CD4-positive, alpha-beta memory T cell (primary cell): ENCODE measurements around the gene DYNLL1. TPM values are rescaled to one million over a fixed set of nuclear protein-coding genes. Genes with fewer than 3 reads are reported as not detected.
"Not testable (repeated sequence)": the region's sequence is repeated elsewhere in the genome, so short reads cannot be mapped to it uniquely, and the experiment has no call there.

Experiments
- CTCF ChIA-PET: fragments of 350-600 bp; sonication (Branson Sonifier 250); formaldehyde crosslinking; loops from one replicate; lab custom pipeline; 2021; ENCODE audit warnings: inconsistent platforms; ENCODE audit not compliant: partially characterized antibody; lab: Charles Lee
- POLR2A ChIA-PET: fragments of 350-600 bp; sonication (Branson Sonifier 250); formaldehyde crosslinking; loops from one replicate; lab custom pipeline; 2021; ENCODE audit not compliant: partially characterized antibody; lab: Charles Lee
- DNase-seq, 5 donors: peaks; one replicate each; pipeline versions ENCODE4 v3.0.0 to v3.0.0-alpha.2; 2020 to 2022; ENCODE audit warnings: mixed read lengths in 1 of 5
- H3K27ac ChIP-seq: one replicate; pipeline ENCODE4 v1.7.0; 2013; ENCODE audit warnings: low read depth, low read length
- H3K27me3 ChIP-seq: 2 replicates; pipeline ENCODE4 v1.7.0; 2013; ENCODE audit warnings: mild to moderate bottlenecking, low read length, moderate library complexity; ENCODE audit not compliant: insufficient read depth
- H3K36me3 ChIP-seq: 2 replicates; pipeline ENCODE4 v1.7.0; 2013; ENCODE audit warnings: mild to moderate bottlenecking, low read length, moderate library complexity; ENCODE audit not compliant: insufficient read depth
- H3K4me1 ChIP-seq: 2 replicates; pipeline ENCODE4 v1.7.0; 2013; ENCODE audit warnings: mild to moderate bottlenecking, low read length, moderate library complexity; ENCODE audit not compliant: insufficient read depth
- H3K4me3 ChIP-seq, 2 donors: one replicate each; pipeline ENCODE4 v1.7.0; 2013; ENCODE audit warnings: low read length in 2 of 2, mild to moderate bottlenecking in 1 of 2
- H3K9me3 ChIP-seq, 2 donors: one replicate each; pipeline ENCODE4 v1.7.0; 2013; ENCODE audit warnings: low read length in 2 of 2, control low read depth in 1 of 2; ENCODE audit not compliant: control insufficient read depth in 1 of 2
- H3K27ac Mint-ChIP-seq, 7 donors: one replicate each; pipeline ENCODE4 v1.8.0; 2020 to 2021; ENCODE audit warnings: mixed read lengths in 7 of 7, mild to moderate bottlenecking in 6 of 7, inconsistent platforms in 3 of 7, moderate library complexity in 3 of 7
- H3K27me3 Mint-ChIP-seq, 2 donors: one replicate each; pipeline ENCODE4 v1.8.0; 2020 to 2021; ENCODE audit warnings: mixed read lengths in 2 of 2
- H3K36me3 Mint-ChIP-seq, 2 donors: one replicate each; pipeline ENCODE4 v1.8.0; 2020 to 2021; ENCODE audit warnings: mixed read lengths in 2 of 2, inconsistent platforms in 1 of 2, mild to moderate bottlenecking in 1 of 2
- H3K4me1 Mint-ChIP-seq, 4 donors: one replicate each; pipeline ENCODE4 v1.8.0; 2020 to 2021; ENCODE audit warnings: mixed read lengths in 4 of 4, mild to moderate bottlenecking in 1 of 4
- H3K4me3 Mint-ChIP-seq, 8 donors: one replicate each; pipeline ENCODE4 v1.8.0; 2020 to 2021; ENCODE audit warnings: mixed read lengths in 8 of 8, mild to moderate bottlenecking in 7 of 8, moderate library complexity in 6 of 8, inconsistent platforms in 3 of 8
- H3K9me3 Mint-ChIP-seq, 8 donors: one replicate each; pipeline ENCODE4 v1.8.0; 2020 to 2021; ENCODE audit warnings: mixed read lengths in 8 of 8, mild to moderate bottlenecking in 5 of 8, inconsistent platforms in 3 of 8, moderate library complexity in 1 of 8
- intact Hi-C: fragments of 100-400 bp; cut with micrococcal nuclease; formaldehyde crosslinking; loops from one replicate; pipeline ENCODE4 v1.15.1; 2023
- polyA plus RNA-seq, 2 donors: library from polyadenylated mRNA; unstranded; fragments of 300-500 nt; fragmentation: Illumina TruSeq; gene quantifications; one replicate each; pipeline ENCODE4 v1.2.3, GENCODE V29; 2021
- total RNA-seq, 2 experiments: library from RNA; stranded (reverse); gene quantifications; one replicate each; pipeline ENCODE4 v1.2.3, GENCODE V29; 2021

The DYNLL1 gene
- total and polyA plus RNA-seq, 4 experiments from 2014 or later = 97.5 to 351 (median 228) TPM

DNA sequence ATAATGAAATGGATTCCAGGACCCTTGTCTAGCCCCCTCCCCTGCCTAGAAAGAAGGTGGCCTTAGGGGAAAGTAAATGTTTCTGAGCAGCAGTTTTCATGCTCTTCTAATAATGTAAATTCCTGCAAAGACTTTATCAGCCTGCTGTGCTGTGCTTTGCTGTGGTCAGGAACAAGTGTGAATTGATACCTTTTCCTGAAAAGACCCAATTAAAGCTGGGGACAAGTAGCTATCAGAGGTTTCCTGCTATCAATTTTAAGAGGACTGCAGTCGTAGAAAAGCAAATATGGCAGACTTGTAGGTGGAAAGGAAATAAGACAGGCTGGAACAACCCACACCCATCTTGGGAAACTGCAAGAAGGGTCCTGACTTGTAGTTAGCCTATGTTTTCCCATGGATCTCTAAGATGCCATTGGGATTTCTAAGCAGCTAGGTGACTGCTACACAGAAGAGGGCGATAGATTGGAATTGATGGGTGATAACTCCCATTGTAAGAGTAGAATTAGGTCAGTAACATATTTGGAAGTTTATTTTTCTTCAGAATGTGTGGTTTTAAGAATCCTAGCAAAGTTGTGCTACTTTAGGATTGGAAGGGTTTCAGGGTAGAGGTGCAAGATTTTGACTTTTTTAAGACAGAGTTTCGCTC, 3.1 kb downstream of the DYNLL1 start:
- Mint-ChIP-seq H3K9me3 (no peaks in the 10 kb centered on the region), H3K4me3 (peak overlapping the region in 1 of 8 donors; percentile 91), H3K4me1 (peaks cover 23 to 52% (median 37%) of the 10 kb centered on the region in 4 donors), H3K27me3 (no peaks in the 10 kb centered on the region), H3K27ac (peak overlapping the region; percentile 28 to 91 (median 56)), H3K36me3 (peaks cover 17 to 33% of the 10 kb centered on the region in 2 donors)
- DNase-seq = no peak
- Histone ChIP-seq H3K27ac (peak overlapping the region; percentile 8), H3K27me3 (no peaks in the 10 kb centered on the region), H3K9me3 (no peaks in the 10 kb centered on the region), H3K4me1 (peaks cover 19% of the 10 kb centered on the region), H3K36me3 (peaks cover 9% of the 10 kb centered on the region), H3K4me3 (no peak overlapping the region)
- POLR2A ChIA-PET = interaction anchor here (1.2 to 1.7 kb wide), 2 partner anchors 30 to 82 kb away, joined by 3 to 4 read pairs; partner anchors contain the start of genes COQ5 and POP5
- intact Hi-C loops = no loop called here
- CTCF ChIA-PET = interaction anchor here (1.2 to 2.5 kb wide), 2 partner anchors 31 to 58 kb away, joined by 4 to 9 read pairs; no protein-coding TSS in a partner anchor

DNA sequence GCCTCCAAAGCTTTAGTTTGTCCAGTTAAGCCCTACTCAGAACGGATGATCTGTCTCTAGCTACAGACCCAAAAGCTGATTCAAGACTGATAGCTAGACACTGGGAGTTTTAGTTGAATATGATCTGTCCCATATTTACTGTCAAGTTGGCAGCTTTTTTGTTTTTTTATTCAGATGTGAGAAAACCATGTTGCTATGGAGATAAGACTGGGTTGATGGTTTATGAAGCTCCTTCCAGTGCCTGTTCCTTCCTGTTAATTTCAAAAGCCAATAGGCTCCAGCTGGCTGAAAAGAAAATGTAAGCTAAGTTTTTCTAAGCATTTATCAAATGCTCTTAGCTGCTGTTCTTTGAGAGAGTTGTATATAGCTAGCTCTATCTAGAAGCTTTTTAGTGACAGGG, 4.7 kb downstream of the DYNLL1 start:
- Histone ChIP-seq H3K27me3 (no peaks in the 10 kb centered on the region), H3K9me3 (no peaks in the 10 kb centered on the region), H3K36me3 (peaks cover 9% of the 10 kb centered on the region), H3K27ac (no peak overlapping the region), H3K4me1 (peaks cover 14% of the 10 kb centered on the region), H3K4me3 (no peak overlapping the region)
- Mint-ChIP-seq H3K27ac (peak overlapping the region; percentile 42 to 79 (median 64)), H3K27me3 (no peaks in the 10 kb centered on the region), H3K9me3 (no peaks in the 10 kb centered on the region), H3K4me3 (no peak overlapping the region), H3K4me1 (peaks cover 19 to 41% (median 29%) of the 10 kb centered on the region in 4 donors), H3K36me3 (peaks cover 19 to 38% of the 10 kb centered on the region in 2 donors)
- CTCF ChIA-PET = interaction anchor here (0.8 to 2.5 kb wide), 3 partner anchors 30 to 34 kb away, joined by 3 to 9 read pairs (median 5); no protein-coding TSS in a partner anchor
- POLR2A ChIA-PET = interaction anchor here (0.6 to 1.1 kb wide), 4 partner anchors 9 to 190 kb away, joined by 3 to 4 read pairs (median 4); no protein-coding TSS in a partner anchor
- DNase-seq = peak in 1 of 5 donors; percentile 20
- intact Hi-C loops = no loop called here

DNA sequence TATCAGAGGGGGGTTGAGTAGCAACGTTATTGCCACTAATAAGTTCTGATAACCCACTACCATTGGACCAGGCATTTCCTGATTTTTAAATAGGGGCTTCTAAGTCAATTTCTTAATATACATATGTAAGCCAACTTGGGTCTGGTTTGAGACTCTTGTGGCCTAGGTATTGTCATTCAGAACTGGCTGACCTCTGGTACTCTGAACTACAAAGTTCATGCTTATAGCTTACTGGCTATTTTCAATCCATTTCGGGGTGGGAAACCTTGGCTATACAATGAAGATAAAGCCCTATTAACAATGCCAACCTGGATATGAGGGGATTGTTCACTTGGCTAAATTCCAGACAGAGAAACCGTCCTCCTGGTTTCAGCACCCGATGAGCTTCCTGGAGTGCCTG, 8.7 kb downstream of the DYNLL1 start:
- intact Hi-C loops = no loop called here
- ChIA-PET CTCF (interaction anchor here (0.5 to 2.1 kb wide), 3 partner anchors 8 to 483 kb away, joined by 3 to 5 read pairs (median 3); partner anchors contain the start of genes COQ5 and DYNLL1), POLR2A (interaction anchor here (0.5 to 1.0 kb wide), 2 partner anchors 33 to 36 kb away, joined by 3 to 4 read pairs; no protein-coding TSS in a partner anchor)
- Mint-ChIP-seq H3K27me3 (no peaks in the 10 kb centered on the region), H3K9me3 (no peaks in the 10 kb centered on the region), H3K4me1 (peaks cover 6 to 10% (median 6%) of the 10 kb centered on the region in 4 donors), H3K27ac (no peak overlapping the region), H3K36me3 (peaks cover 25 to 27% of the 10 kb centered on the region in 2 donors), H3K4me3 (no peak overlapping the region)
- DNase-seq = no peak
- H3K4me3 ChIP-seq = no peak overlapping the region
- no peaks in the 10 kb centered on the region for H3K27me3 ChIP-seq
- H3K27ac ChIP-seq = no peak overlapping the region
- H3K9me3 ChIP-seq = no peaks in the 10 kb centered on the region
- H3K4me1 ChIP-seq = no peaks in the 10 kb centered on the region
- H3K36me3 ChIP-seq = peaks cover 16% of the 10 kb centered on the region

DNA sequence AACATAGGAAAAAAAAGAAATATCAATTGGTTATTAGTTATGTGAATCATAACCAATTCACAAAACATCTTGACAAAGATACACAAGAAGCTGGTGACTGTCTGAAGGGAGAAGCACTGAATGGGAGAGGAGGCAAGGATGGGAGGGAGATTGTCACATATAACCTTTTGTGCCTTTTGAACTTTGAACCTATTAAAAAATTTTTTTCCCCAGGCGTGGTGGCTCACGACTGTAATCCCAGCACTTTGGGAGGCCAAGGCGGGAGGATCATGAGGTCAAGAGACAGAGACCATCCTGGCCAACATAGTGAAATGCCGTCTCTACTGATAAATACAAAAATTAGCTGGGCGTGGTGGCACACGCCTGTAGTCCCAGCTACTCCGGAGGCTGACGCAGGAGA, 12.6 kb downstream of the DYNLL1 start:
- Mint-ChIP-seq H3K27ac (peak overlapping the region in 1 of 7 donors; percentile 8), H3K9me3 (no peaks in the 10 kb centered on the region), H3K4me1 (no peaks in the 10 kb centered on the region), H3K4me3 (no peak overlapping the region), H3K27me3 (no peaks in the 10 kb centered on the region), H3K36me3 (peaks cover 22 to 35% of the 10 kb centered on the region in 2 donors)
- no peaks in the 10 kb centered on the region for H3K27me3 ChIP-seq
- H3K9me3 ChIP-seq = no peaks in the 10 kb centered on the region
- no peak overlapping the region for H3K4me3 ChIP-seq
- H3K27ac ChIP-seq = no peak overlapping the region
- H3K4me1 ChIP-seq = no peaks in the 10 kb centered on the region
- no peak for DNase-seq
- intact Hi-C loops = no loop called here
- ChIA-PET CTCF (interaction anchor here (0.6 to 1.1 kb wide), 2 partner anchors 71 to 971 kb away, joined by 3 read pairs; no protein-coding TSS in a partner anchor), POLR2A (interaction anchor here (1.1 kb wide), 1 partner anchor 12 kb away, joined by 3 read pairs; no protein-coding TSS in a partner anchor)
- peaks cover 11% of the 10 kb centered on the region for H3K36me3 ChIP-seq

DNA sequence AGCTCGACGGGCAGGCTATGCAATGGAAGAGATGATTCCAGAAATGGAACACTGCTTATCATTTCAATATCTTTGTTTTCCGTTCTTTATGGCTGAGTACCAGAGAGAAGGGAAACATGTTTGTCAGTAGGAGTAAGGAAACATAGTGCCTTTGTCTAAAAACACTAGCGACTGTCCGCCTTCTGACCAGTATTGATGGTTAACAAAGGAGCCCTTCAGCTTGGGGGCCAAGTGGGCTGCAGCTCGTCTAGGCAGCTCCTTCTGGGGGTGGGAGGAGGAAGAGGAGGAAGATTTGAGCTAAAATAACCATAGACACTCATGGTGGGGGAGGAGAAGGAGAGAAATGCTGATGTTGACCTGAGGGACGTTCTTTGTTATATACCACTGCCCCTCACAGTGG, 18.1 kb downstream of the DYNLL1 start:
- intact Hi-C loops = no loop called here
- Histone ChIP-seq H3K27ac (no peak overlapping the region), H3K9me3 (no peaks in the 10 kb centered on the region), H3K36me3 (peaks cover 18% of the 10 kb centered on the region), H3K4me3 (no peak overlapping the region), H3K27me3 (no peaks in the 10 kb centered on the region), H3K4me1 (no peaks in the 10 kb centered on the region)
- no peak overlapping the region for H3K27ac Mint-ChIP-seq
- no peak overlapping the region for H3K4me3 Mint-ChIP-seq
- ChIA-PET CTCF (no interaction called here), POLR2A (interaction anchor here (0.9 kb wide), 1 partner anchor 15 kb away, joined by 3 read pairs; the partner anchor contains the start of gene COQ5)
- H3K36me3 Mint-ChIP-seq = peaks cover 29 to 38% of the 10 kb centered on the region in 2 donors
- no peaks in the 10 kb centered on the region for H3K9me3 Mint-ChIP-seq
- no peak for DNase-seq
- peaks cover 0 to 3% (median 0%) of the 10 kb centered on the region in 4 donors for H3K4me1 Mint-ChIP-seq
- no peaks in the 10 kb centered on the region for H3K27me3 Mint-ChIP-seq

DNA sequence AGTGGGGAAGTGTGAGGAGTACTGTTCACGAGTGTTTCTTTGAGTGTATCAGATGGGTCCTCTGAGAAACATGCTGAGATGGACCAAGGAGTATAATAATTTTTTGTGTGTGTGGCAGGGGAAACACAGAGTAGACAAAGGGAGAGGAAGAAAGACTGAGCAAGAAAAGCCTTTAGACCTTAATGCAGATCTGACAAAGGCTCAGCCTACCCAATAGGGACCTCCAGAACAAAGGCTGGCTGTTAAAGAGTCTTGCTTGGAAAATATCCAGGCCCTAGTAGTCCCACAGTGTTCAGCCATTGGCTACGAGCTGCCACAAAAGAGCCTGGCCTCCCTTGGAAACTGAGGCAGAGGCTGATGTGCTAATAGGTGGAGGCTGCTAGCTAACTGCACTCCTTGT, 19.6 kb downstream of the DYNLL1 start:
- H3K27ac Mint-ChIP-seq = no peak overlapping the region
- H3K36me3 ChIP-seq = peaks cover 15% of the 10 kb centered on the region

DNA sequence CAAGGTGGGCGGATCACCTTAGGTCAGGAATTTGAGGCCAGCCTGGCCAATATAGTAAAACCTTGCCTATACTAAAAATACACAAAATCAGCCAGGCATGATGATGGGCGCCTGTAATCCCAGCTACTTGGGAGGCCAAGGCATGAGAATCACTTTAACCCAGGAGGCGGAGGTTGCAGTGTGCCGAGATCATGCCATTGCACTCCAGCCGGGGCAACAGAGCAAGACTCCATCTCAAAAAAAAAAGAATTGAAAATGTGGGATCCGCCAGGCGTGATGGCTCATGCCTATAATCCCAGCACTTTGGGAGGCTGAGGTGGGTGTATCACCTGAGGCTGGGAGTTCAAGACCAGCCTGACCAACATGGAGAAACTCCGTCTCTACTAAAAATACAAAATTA, 23.4 kb downstream of the DYNLL1 start:
- DNase-seq, H3K27ac ChIP-seq, H3K9me3 Mint-ChIP-seq, CTCF ChIA-PET, H3K4me1 ChIP-seq, intact Hi-C loops, H3K4me1 Mint-ChIP-seq, H3K27me3 Mint-ChIP-seq, H3K27ac Mint-ChIP-seq, POLR2A ChIA-PET, H3K9me3 ChIP-seq, H3K4me3 Mint-ChIP-seq, H3K4me3 ChIP-seq, H3K27me3 ChIP-seq: not testable (repeated sequence)
- peaks cover 16 to 18% of the 10 kb centered on the region in 2 donors for H3K36me3 Mint-ChIP-seq
- H3K36me3 ChIP-seq = peaks cover 15% of the 10 kb centered on the region

More for the DNA sequence above, 19.6 kb downstream of the DYNLL1 start:
- intact Hi-C loops = no loop called here
- ChIA-PET POLR2A (interaction anchor here (0.8 to 1.5 kb wide), 2 partner anchors 19 to 46 kb away, joined by 4 read pairs; partner anchors contain the start of genes DYNLL1 and SRSF9), CTCF (no interaction called here)
- no peaks in the 10 kb centered on the region for H3K27me3 ChIP-seq
- no peaks in the 10 kb centered on the region for H3K27me3 Mint-ChIP-seq
- peaks cover 19 to 29% of the 10 kb centered on the region in 2 donors for H3K36me3 Mint-ChIP-seq
- H3K4me1 Mint-ChIP-seq = peaks cover 0 to 3% (median 0%) of the 10 kb centered on the region in 4 donors
- no peaks in the 10 kb centered on the region for H3K9me3 Mint-ChIP-seq
- no peak overlapping the region for H3K4me3 Mint-ChIP-seq
- DNase-seq = no peak
- H3K4me1 ChIP-seq = no peaks in the 10 kb centered on the region
- no peaks in the 10 kb centered on the region for H3K9me3 ChIP-seq
- no peak overlapping the region for H3K27ac ChIP-seq
- H3K4me3 ChIP-seq = no peak overlapping the region
